Mesenchymal stem cell (in vitro differentiated cells and primary cell): ENCODE data around the gene FGFRL1.
A peak's percentile ranks its signal among the peaks of the same experiment; 100 is the strongest.

Experiments used
- DNase-seq: peaks from one replicate; pipeline ENCODE4 v3.0.0-alpha.2; 2013
- H2AFZ ChIP-seq: one replicate; pipeline ENCODE4 v1.6.1; 2013; ENCODE audit warnings: low read depth, mild to moderate bottlenecking, control low read depth, inconsistent platforms, low read length, moderate library complexity
- H2AK5ac ChIP-seq: 2 replicates; pipeline ENCODE4 v1.6.1; 2013; ENCODE audit warnings: low read length, moderate library complexity, mild to moderate bottlenecking, inconsistent platforms; ENCODE audit not compliant: severe bottlenecking
- H2BK120ac ChIP-seq: one replicate; pipeline ENCODE4 v1.6.1; 2013; ENCODE audit warnings: low read depth, mild to moderate bottlenecking, inconsistent platforms, low read length, moderate library complexity
- H2BK12ac ChIP-seq, 2 experiments: one replicate each; pipeline ENCODE4 v1.6.1; 2013; ENCODE audit warnings: inconsistent platforms in 2 of 2, low read length in 2 of 2, mild to moderate bottlenecking in 2 of 2, moderate library complexity in 2 of 2, control low read depth in 1 of 2
- H2BK15ac ChIP-seq: one replicate; pipeline ENCODE4 v1.6.1; 2013; ENCODE audit warnings: mild to moderate bottlenecking, low read depth, inconsistent platforms; ENCODE audit not compliant: poor library complexity, severe bottlenecking
- H2BK5ac ChIP-seq: 2 replicates; pipeline ENCODE4 v1.6.1; 2013; ENCODE audit warnings: low read depth, mild to moderate bottlenecking, low read length, control low read depth, inconsistent platforms; ENCODE audit not compliant: poor library complexity, severe bottlenecking
- H3K14ac ChIP-seq, 2 experiments: one replicate each; pipeline ENCODE4 v1.6.1; 2013; ENCODE audit warnings: inconsistent platforms in 2 of 2, low read length in 2 of 2, control low read depth in 1 of 2, mild to moderate bottlenecking in 1 of 2, moderate library complexity in 1 of 2
- H3K18ac ChIP-seq, 2 experiments: one replicate each; pipeline ENCODE4 v1.6.1; 2013; ENCODE audit warnings: inconsistent platforms in 2 of 2, low read length in 2 of 2, control low read depth in 1 of 2, low read depth in 1 of 2, mild to moderate bottlenecking in 1 of 2
- H3K23ac ChIP-seq, 2 experiments: one replicate each; pipeline ENCODE4 v1.6.1; 2013; ENCODE audit warnings: inconsistent platforms in 2 of 2, low read length in 2 of 2, mild to moderate bottlenecking in 2 of 2, moderate library complexity in 2 of 2, control low read depth in 1 of 2
- H3K27ac ChIP-seq: 2 replicates; pipeline ENCODE4 v1.5.1; 2013; ENCODE audit warnings: mild to moderate bottlenecking, moderate library complexity, low read length, control low read depth, inconsistent platforms; ENCODE audit not compliant: poor library complexity, severe bottlenecking
- H3K27me3 ChIP-seq, 2 experiments: 2 replicates each; pipeline versions ENCODE4 v1.6.1 to v1.7.0; 2013; ENCODE audit warnings: low read length in 2 of 2, mild to moderate bottlenecking in 2 of 2, moderate library complexity in 2 of 2, control low read depth in 1 of 2, inconsistent platforms in 1 of 2; ENCODE audit not compliant: control insufficient read depth in 1 of 2, insufficient read depth in 1 of 2
- H3K36me3 ChIP-seq, 2 experiments: 2 replicates each; pipeline versions ENCODE4 v1.6.1 to v1.7.0; 2013; ENCODE audit warnings: low read length in 2 of 2, control low read depth in 1 of 2, inconsistent platforms in 1 of 2, low read depth in 1 of 2, mild to moderate bottlenecking in 1 of 2; ENCODE audit not compliant: insufficient read depth in 2 of 2, control insufficient read depth in 1 of 2
- H3K4ac ChIP-seq, 2 experiments: one replicate each; pipeline ENCODE4 v1.6.1; 2013; ENCODE audit warnings: inconsistent platforms in 2 of 2, low read length in 2 of 2, mild to moderate bottlenecking in 2 of 2, moderate library complexity in 2 of 2, control low read depth in 1 of 2, low read depth in 1 of 2
- H3K4me1 ChIP-seq: 2 replicates; pipeline ENCODE4 v1.6.1; 2013; ENCODE audit warnings: low read depth, low read length, control low read depth; ENCODE audit not compliant: control insufficient read depth, insufficient read depth
- H3K4me2 ChIP-seq: 2 replicates; pipeline ENCODE4 v1.6.1; 2013; ENCODE audit warnings: low read length, mild to moderate bottlenecking, inconsistent platforms; ENCODE audit not compliant: poor library complexity, severe bottlenecking
- H3K4me3 ChIP-seq, 2 experiments: 2 replicates each; pipeline versions ENCODE4 v1.5.1 to v1.7.0; 2013; ENCODE audit warnings: low read length in 2 of 2, mild to moderate bottlenecking in 2 of 2, control low read depth in 1 of 2, low read depth in 1 of 2; ENCODE audit not compliant: insufficient read depth in 1 of 2
- H3K79me1 ChIP-seq: replicated peaks from 2 replicates; pipeline ENCODE4 v1.6.1; 2013; ENCODE audit warnings: mild to moderate bottlenecking, control low read depth, low read length, inconsistent platforms; ENCODE audit not compliant: poor library complexity, severe bottlenecking
- H3K9ac ChIP-seq: 2 replicates; pipeline ENCODE4 v1.7.0; 2013; ENCODE audit warnings: mild to moderate bottlenecking, low read length, moderate library complexity
- H3K9me3 ChIP-seq: 2 replicates; pipeline ENCODE4 v1.7.0; 2013; ENCODE audit warnings: mild to moderate bottlenecking, low read length; ENCODE audit not compliant: control insufficient read depth
- H4K8ac ChIP-seq: one replicate; pipeline ENCODE4 v1.6.1; 2013; ENCODE audit warnings: inconsistent platforms, mild to moderate bottlenecking, low read length, moderate library complexity
- H4K91ac ChIP-seq: one replicate; pipeline ENCODE4 v1.6.1; 2013; ENCODE audit warnings: mild to moderate bottlenecking, low read length, inconsistent platforms
- WGBS: methylation state at CpG from one replicate; pipeline ENCODE4 v1.1.7; 2013; ENCODE audit warnings: mixed read lengths; 5-methylcytosine and 5-hydroxymethylcytosine counted together

Gene FGFRL1

GRCh38 chr4:989722-990471, 21.5 kb upstream of the FGFRL1 start:
- Histone ChIP-seq H3K9ac (no peak overlapping the region), H3K4me1 (peaks cover 40% of the 10 kb centered on the region), H3K4ac (no peak overlapping the region), H2AK5ac (no peak overlapping the region), H3K18ac (no peak overlapping the region), H3K4me2 (no peak overlapping the region), H4K8ac (no peak overlapping the region), H2BK12ac (no peak overlapping the region), H3K14ac (no peak overlapping the region), H3K4me3 (no peak overlapping the region), H3K36me3 (peaks cover 19 to 44% of the 10 kb centered on the region in 2 experiments), H3K27me3 (no peaks in the 10 kb centered on the region), H3K9me3 (no peaks in the 10 kb centered on the region), H2AFZ (no peak overlapping the region), H2BK120ac (no peak overlapping the region), H2BK15ac (no peak overlapping the region), H2BK5ac (no peak overlapping the region), H3K23ac (no peak overlapping the region), H4K91ac (no peak overlapping the region), H3K27ac (no peak overlapping the region), H3K79me1 (peaks cover 27% of the 10 kb centered on the region)
- no peak for DNase-seq
- WGBS: 97% methylated on average over 58 of the region's 58 CpGs

GRCh38 chr4:990746-991367, 20.6 kb upstream of the FGFRL1 start:
- no peak overlapping the region for H3K27ac ChIP-seq
- no peak overlapping the region for H4K8ac ChIP-seq
- H3K23ac ChIP-seq: no peak overlapping the region
- no peak overlapping the region for H2BK120ac ChIP-seq
- no peak overlapping the region for H3K9ac ChIP-seq
- H3K36me3 ChIP-seq: peaks cover 19 to 44% of the 10 kb centered on the region in 2 experiments
- peak overlapping the region; percentile 43 for H4K91ac ChIP-seq
- H3K18ac ChIP-seq: no peak overlapping the region
- no peak overlapping the region for H2AK5ac ChIP-seq
- H3K4me1 ChIP-seq: peaks cover 35% of the 10 kb centered on the region
- 95% methylated on average over 26 of the region's 26 CpGs for WGBS
- no peak overlapping the region for H2BK15ac ChIP-seq
- DNase-seq: no peak
- no peak overlapping the region for H2AFZ ChIP-seq
- H3K27me3 ChIP-seq: peaks cover 2 to 5% of the 10 kb centered on the region in 2 experiments
- no peak overlapping the region for H3K4me2 ChIP-seq
- no peaks in the 10 kb centered on the region for H3K9me3 ChIP-seq
- H3K4ac ChIP-seq: no peak overlapping the region
- no peak overlapping the region for H3K4me3 ChIP-seq
- peaks cover 23% of the 10 kb centered on the region for H3K79me1 ChIP-seq
- no peak overlapping the region for H2BK12ac ChIP-seq
- no peak overlapping the region for H2BK5ac ChIP-seq
- H3K14ac ChIP-seq: no peak overlapping the region

- H3K27ac ChIP-seq: no peak overlapping the region
- H2BK5ac ChIP-seq: no peak overlapping the region
- H3K79me1 ChIP-seq: peaks cover 23% of the 10 kb centered on the region
- no peak overlapping the region for H3K4me2 ChIP-seq
- DNase-seq: no peak
- H3K9ac ChIP-seq: no peak overlapping the region
- no peak overlapping the region for H4K8ac ChIP-seq
- H3K18ac ChIP-seq: no peak overlapping the region
- no peak overlapping the region for H2BK15ac ChIP-seq
- H4K91ac ChIP-seq: peak overlapping the region; percentile 25
- H3K36me3 ChIP-seq: peaks cover 19 to 44% of the 10 kb centered on the region in 2 experiments
- 96% methylated on average over 50 of the region's 50 CpGs for WGBS
- H3K23ac ChIP-seq: no peak overlapping the region
- H2AK5ac ChIP-seq: no peak overlapping the region
- no peak overlapping the region for H2BK120ac ChIP-seq
- H3K27me3 ChIP-seq: peaks cover 8 to 13% of the 10 kb centered on the region in 2 experiments
- H3K9me3 ChIP-seq: no peaks in the 10 kb centered on the region
- H3K4me1 ChIP-seq: peaks cover 35% of the 10 kb centered on the region
- no peak overlapping the region for H3K4me3 ChIP-seq
- H2AFZ ChIP-seq: no peak overlapping the region
- H2BK12ac ChIP-seq: no peak overlapping the region
- no peak overlapping the region for H3K14ac ChIP-seq
- no peak overlapping the region for H3K4ac ChIP-seq
These were observed 19.8 kb upstream of the FGFRL1 start for GRCh38 chr4:991451-992296.
